ENCODE measurements around the gene FAM98A. TPM values are rescaled to one million over a fixed set of nuclear protein-coding genes. Genes with fewer than 3 reads are reported as not detected.

FAM98A gene
- total RNA-seq, 1 donor from 2014 or later, result 16.0 TPM

Other genes with a start within 250 kb of the FAM98A start
- gene RASGRP3, start 122.7 kb downstream of the FAM98A start, total RNA-seq, result 184 and 191 TPM in 2 replicates